Skeletal muscle tissue (tissue), 4 donors: ENCODE results near the gene CACNG7. TPM values are rescaled to one million over a fixed set of nuclear protein-coding genes. Genes with fewer than 3 reads are reported as not detected.
"Not testable (repeated sequence)": the region's sequence is repeated elsewhere in the genome, so short reads cannot be mapped to it uniquely, and the experiment has no call there.

Source experiments
- H3K27ac ChIP-seq: one replicate; pipeline ENCODE4 v1.7.0; 2013; ENCODE audit warnings: mild to moderate bottlenecking, low read depth, low read length, inconsistent platforms
- H3K27me3 ChIP-seq, 3 donors: one replicate each; pipeline ENCODE4 v1.7.0; 2013; ENCODE audit warnings: low read length in 3 of 3; ENCODE audit not compliant: control insufficient read depth in 3 of 3, insufficient read depth in 3 of 3
- H3K36me3 ChIP-seq, 3 donors: one replicate each; pipeline ENCODE4 v1.7.0; 2013; ENCODE audit warnings: low read length in 3 of 3; ENCODE audit not compliant: control insufficient read depth in 3 of 3, insufficient read depth in 3 of 3
- H3K4me1 ChIP-seq, 3 donors: one replicate each; pipeline ENCODE4 v1.7.0; 2013; ENCODE audit warnings: low read length in 3 of 3, mild to moderate bottlenecking in 3 of 3; ENCODE audit not compliant: control insufficient read depth in 3 of 3, insufficient read depth in 3 of 3
- H3K4me3 ChIP-seq, 3 donors: one replicate each; pipeline ENCODE4 v1.7.0; 2013; ENCODE audit warnings: low read length in 3 of 3
- H3K9ac ChIP-seq, 3 donors: one replicate each; pipeline ENCODE4 v1.7.0; 2013; ENCODE audit warnings: low read length in 3 of 3, mild to moderate bottlenecking in 3 of 3, moderate library complexity in 2 of 3, low read depth in 1 of 3
- H3K9me3 ChIP-seq, 3 donors: one replicate each; pipeline ENCODE4 v1.7.0; 2013; ENCODE audit warnings: low read length in 3 of 3; ENCODE audit not compliant: control insufficient read depth in 3 of 3
- total RNA-seq: library from RNA; depleted of rRNA; stranded (reverse); fragments of >200 nt; gene quantifications from one replicate; pipeline ENCODE4 v1.2.3, GENCODE V29; 2014
- donor health status: Osteomylitis.

Gene CACNG7
- total RNA-seq, 1 donor from 2014 or later = not detected

DNA sequence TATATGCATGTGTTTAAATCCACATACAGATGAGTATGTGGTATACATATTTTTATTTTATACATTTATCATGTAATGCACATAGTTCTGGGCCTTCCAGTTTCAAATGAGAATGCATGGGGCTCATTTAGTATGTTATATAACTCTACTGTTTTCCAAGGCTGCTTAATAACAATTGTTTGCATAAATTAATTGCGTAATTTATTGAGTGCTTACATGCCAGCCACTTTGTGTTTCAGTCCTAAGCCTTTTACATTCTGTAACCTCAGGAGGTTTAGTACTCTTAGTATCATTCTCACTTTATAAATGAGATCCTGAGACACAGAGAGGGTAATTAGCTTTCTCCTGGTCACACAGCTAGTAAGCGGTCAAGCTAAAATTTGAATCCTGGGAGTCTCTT, 36.9 kb downstream of the CACNG7 start:
- no peaks in the 10 kb centered on the region for H3K36me3 ChIP-seq
- no peak overlapping the region for H3K4me3 ChIP-seq
- no peak overlapping the region for H3K9ac ChIP-seq
- peaks cover 36 to 45% (median 43%) of the 10 kb centered on the region in 3 donors for H3K27me3 ChIP-seq
- no peaks in the 10 kb centered on the region for H3K4me1 ChIP-seq
- H3K27ac ChIP-seq = no peak overlapping the region
- no peaks in the 10 kb centered on the region for H3K9me3 ChIP-seq

DNA sequence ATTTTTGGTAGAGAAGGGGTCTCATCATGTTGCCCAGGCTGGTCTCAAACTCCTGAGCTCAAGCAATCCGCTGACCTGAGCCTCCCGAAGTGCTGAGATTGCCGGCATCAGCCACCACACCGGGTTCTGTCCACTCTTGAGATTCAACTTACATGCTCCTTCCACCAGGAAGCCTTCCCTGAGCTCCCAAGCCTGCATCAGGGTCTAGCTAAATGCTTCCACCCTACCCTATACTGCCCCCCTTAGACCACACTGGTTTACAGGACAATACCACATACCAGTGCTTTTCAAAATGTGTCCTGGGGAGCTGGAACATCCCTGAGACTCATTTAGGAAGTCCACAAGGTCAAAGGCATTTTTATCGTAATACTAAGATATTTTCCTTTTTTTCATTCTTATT, 38.5 kb downstream of the CACNG7 start:
- no peaks in the 10 kb centered on the region for H3K9me3 ChIP-seq
- H3K27me3 ChIP-seq = peaks cover 20 to 32% (median 27%) of the 10 kb centered on the region in 3 donors
- no peak overlapping the region for H3K4me3 ChIP-seq
- H3K9ac ChIP-seq = no peak overlapping the region
- H3K4me1 ChIP-seq = no peaks in the 10 kb centered on the region
- no peak overlapping the region for H3K27ac ChIP-seq
- no peaks in the 10 kb centered on the region for H3K36me3 ChIP-seq

DNA sequence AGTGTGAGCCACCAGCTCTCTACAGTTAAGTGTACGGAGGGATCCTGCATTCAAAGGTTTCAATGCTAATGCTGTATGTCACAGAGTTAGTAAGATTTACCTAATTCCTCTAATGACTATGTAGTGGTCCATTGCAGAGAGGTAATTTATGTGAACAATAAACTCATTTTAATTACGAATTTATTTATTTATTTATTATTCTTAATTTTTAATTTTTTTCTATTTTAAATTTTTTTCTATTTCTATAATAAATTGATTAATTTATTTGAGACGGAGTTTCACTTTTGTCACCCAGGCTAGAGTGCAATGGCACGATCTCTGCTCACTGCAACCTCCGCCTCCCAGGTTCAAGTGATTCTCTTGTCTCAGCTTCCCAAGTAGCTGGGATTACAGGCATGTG, 39.5 kb downstream of the CACNG7 start:
- not testable (repeated sequence) for H3K27ac ChIP-seq
- H3K27me3 ChIP-seq = peaks cover 16 to 30% (median 22%) of the 10 kb centered on the region in 3 donors

DNA sequence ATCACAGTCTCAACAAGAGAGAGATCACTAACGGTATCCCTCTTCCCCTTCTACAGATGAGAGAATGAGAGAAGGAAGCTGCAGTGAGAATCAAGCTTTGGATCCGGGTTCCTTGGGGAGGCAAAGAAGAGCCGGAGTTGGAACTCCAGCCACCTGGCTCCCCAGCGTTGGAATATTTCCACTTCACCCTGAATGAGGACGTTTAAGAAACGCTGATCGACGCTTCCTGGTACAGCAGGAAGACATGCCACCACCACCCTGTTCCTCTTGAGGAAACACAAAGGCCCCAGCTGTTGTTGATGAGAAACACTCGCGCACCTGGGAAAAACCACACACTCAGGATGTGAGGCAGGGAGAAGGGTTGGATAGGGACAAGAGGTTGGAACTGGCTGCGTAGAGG, 42.4 kb downstream of the CACNG7 start:
- Histone ChIP-seq H3K9me3 (peaks cover 0 to 4% (median 0%) of the 10 kb centered on the region in 3 donors), H3K27ac (no peak overlapping the region), H3K4me1 (no peaks in the 10 kb centered on the region), H3K27me3 (peaks cover 5 to 15% (median 10%) of the 10 kb centered on the region in 3 donors), H3K4me3 (no peak overlapping the region), H3K9ac (no peak overlapping the region), H3K36me3 (no peaks in the 10 kb centered on the region)

More for the DNA sequence above, 39.5 kb downstream of the CACNG7 start:
- not testable (repeated sequence) for H3K4me3 ChIP-seq, H3K4me1 ChIP-seq, H3K9me3 ChIP-seq, H3K9ac ChIP-seq, H3K36me3 ChIP-seq

DNA sequence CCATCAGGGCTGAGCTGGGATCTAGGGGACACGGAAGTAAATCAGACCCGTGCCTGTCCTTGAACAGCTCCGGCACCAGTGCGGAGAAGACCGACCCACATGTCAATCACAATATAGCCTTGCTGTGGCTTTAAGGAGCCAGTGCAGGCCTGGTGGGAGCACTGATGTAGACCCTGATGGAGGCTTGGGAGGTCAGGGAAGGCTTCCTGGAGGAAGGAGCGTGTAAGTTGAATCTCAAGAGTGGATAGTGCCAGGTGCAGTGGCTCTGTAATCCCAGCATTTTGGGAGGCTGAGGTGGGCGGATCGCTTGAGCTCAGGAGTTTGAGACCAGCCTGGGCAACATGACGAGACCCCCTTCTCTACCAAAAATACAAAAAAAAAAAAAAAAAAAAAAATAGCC, 42.9 kb downstream of the CACNG7 start:
- Histone ChIP-seq H3K4me1 (no peaks in the 10 kb centered on the region), H3K9ac (no peak overlapping the region), H3K36me3 (no peaks in the 10 kb centered on the region), H3K27ac (no peak overlapping the region), H3K27me3 (peaks cover 7 to 15% (median 12%) of the 10 kb centered on the region in 3 donors), H3K9me3 (peaks cover 0 to 4% (median 0%) of the 10 kb centered on the region in 3 donors), H3K4me3 (no peak overlapping the region)

DNA sequence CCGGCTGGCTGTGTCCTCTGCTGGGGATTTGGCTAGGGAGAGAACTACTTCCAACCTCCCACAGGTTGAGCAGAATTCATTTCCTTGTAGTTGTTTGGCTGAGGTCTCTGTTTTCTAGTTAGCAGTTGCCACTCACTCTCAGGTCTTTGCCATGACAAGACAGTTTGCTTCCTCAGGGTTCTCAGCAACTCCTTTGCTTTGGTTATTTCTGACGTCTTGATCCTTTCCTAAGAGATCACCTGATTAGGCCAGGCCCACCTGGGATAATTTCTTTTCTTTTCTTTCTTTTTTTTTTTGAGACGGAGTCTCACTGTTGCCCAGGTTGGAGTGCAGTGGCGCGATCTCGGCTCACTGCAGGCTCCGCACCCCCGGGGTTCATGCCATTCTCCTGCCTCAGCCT, 44.3 kb downstream of the CACNG7 start:
- Histone ChIP-seq H3K4me3 (no peak overlapping the region), H3K4me1 (no peaks in the 10 kb centered on the region), H3K27ac (no peak overlapping the region), H3K36me3 (no peaks in the 10 kb centered on the region), H3K27me3 (peaks cover 18 to 23% (median 20%) of the 10 kb centered on the region in 3 donors), H3K9ac (no peak overlapping the region), H3K9me3 (peaks cover 0 to 4% (median 0%) of the 10 kb centered on the region in 3 donors)

DNA sequence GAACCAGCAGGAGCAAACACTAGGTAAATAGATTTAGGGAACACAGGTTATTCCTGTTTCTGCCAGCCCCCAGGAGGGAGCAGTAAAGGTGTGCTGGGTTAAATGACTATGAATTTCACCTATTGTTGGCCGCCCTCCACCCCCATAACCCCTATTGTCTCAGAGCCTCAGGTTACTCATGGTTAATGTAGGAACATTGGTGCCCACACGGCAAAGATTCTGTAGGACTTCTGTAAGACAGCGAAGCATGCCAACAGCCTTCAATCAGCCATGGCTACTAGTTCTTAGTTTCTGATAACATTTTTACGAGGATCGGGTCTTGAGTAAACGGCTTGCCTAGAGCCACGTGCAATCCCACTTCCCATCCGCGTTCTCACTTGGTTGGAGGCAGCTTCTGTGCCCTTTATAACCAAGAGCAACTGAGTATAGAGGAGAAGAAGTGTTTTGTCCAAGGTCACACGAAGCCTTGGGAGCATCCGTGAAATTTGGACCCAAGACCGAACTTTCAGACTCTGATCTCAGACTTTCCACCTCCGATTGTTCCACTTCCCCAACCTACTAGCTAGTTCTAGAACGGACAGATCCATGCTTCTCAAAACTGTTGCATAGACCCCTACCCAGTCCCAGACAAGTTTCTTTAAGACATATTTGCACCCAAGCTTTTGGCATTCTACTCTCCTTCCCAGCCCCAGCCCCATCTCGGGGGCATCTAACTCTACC, 48.5 kb downstream of the CACNG7 start:
- H3K27me3 ChIP-seq = peaks cover 45 to 55% (median 47%) of the 10 kb centered on the region in 3 donors
- H3K27ac ChIP-seq = no peak overlapping the region
- H3K9me3 ChIP-seq = peaks cover 0 to 4% (median 0%) of the 10 kb centered on the region in 3 donors
- H3K4me3 ChIP-seq = no peak overlapping the region
- H3K4me1 ChIP-seq = no peaks in the 10 kb centered on the region
- no peak overlapping the region for H3K9ac ChIP-seq
- H3K36me3 ChIP-seq = no peaks in the 10 kb centered on the region

DNA sequence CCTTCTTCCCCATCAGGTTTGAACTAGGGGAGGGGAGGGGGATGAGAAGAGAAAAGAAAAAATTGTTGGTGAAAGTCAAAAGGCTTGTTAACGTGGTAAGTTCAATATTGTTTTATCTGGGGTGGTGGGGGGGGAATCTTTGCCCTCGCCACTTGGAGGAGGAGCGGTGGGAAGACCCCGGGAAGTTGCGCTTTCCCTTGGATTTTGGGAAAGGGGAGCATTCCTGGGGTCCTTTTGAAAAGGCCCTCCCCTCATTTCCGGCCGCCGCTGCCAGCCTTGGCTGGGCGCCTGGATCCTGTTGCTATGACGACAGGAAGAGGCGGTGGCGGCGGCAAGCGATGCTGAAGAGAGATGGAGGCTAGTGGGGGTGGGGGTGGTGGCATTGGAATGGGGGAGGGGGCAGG, 49.1 kb downstream of the CACNG7 start:
- Histone ChIP-seq H3K9ac (no peak overlapping the region), H3K4me3 (no peak overlapping the region), H3K27ac (no peak overlapping the region), H3K4me1 (no peaks in the 10 kb centered on the region), H3K9me3 (peaks cover 0 to 4% (median 0%) of the 10 kb centered on the region in 3 donors), H3K36me3 (no peaks in the 10 kb centered on the region), H3K27me3 (peaks cover 43 to 57% (median 47%) of the 10 kb centered on the region in 3 donors)

DNA sequence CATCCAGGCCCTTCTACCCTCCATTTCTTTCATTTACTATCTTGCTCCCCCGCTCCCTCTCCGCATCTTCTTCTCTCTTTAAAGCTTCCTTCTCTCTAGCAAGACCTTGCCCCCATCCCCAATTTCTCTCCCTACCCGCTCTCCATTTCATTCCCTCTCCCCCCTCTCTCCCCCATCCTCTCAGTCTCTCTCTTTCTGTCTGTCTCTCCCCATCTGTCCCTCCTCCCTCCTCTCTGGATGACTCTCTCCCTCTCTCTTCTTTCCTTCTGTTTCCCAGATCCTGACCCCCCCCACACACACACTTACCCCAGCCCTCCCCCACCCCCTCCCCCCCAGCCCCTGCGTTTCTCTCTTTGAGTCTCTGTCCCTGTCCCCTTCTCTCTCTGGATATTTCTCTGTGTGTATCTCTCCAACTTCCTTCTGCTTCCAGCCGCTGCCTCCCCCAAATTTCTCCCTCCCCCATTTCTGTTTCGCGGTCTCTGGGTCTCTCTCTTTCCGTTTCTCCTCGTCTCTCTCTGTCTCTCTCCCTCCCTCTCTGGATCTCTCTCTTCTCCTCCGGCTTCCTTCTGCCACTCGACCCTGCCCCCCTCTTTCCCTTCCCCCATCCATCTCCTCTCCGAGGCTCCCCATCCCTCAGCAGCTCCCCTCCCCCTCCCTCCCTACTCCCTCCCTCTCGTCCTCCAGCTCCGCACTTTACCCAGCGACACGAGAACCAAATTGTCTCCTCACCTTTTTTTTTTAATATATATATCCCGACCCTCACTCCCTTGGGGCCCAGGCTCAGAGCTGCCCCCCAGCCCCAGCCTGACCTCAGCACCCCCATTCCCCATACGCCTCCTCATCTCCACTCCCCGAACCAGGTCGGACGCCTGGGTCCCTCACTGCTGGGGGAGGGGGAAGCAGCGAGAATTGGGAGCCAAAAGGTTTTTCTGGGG, 50.0 kb downstream of the CACNG7 start:
- Histone ChIP-seq H3K27ac (no peak overlapping the region), H3K4me1 (no peaks in the 10 kb centered on the region), H3K9me3 (peaks cover 0 to under 1% (median 0%) of the 10 kb centered on the region in 3 donors), H3K4me3 (no peak overlapping the region), H3K36me3 (no peaks in the 10 kb centered on the region), H3K27me3 (peaks cover 48 to 64% (median 53%) of the 10 kb centered on the region in 3 donors), H3K9ac (no peak overlapping the region)

DNA sequence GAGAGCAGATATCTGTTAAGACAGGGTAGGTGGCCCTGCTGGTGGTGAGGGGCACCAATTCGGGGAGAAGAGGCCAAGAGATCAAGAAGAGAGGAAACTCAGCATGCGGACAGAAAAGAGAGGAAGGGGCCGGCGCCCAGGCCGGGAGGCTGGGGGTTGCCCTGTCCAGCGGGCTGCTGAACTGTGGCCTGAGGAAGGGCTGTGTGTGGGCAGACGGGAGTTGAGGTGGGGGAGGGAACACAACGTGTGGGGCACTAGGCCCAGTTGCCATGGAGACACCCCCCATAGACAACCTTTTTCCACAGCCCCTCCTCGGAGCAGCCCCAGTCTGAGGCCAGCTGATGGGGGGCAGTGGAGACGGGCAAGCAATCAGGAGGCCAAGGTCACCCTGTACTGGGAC, 51.1 kb downstream of the CACNG7 start:
- Histone ChIP-seq H3K27me3 (peaks cover 59 to 71% (median 63%) of the 10 kb centered on the region in 3 donors), H3K36me3 (no peaks in the 10 kb centered on the region), H3K4me1 (peaks cover 0 to 7% (median 3%) of the 10 kb centered on the region in 3 donors), H3K27ac (no peak overlapping the region), H3K9me3 (no peaks in the 10 kb centered on the region), H3K4me3 (no peak overlapping the region), H3K9ac (no peak overlapping the region)
